Suprapubic skin (tissue), 4 donors: Measurements from ENCODE around the gene ACOX3. TPM values are rescaled to one million over a fixed set of nuclear protein-coding genes. Genes with fewer than 3 reads are reported as not detected.
A peak's percentile ranks its signal among the peaks of the same experiment; 100 is the strongest.
"Not testable (repeated sequence)": the region's sequence is repeated elsewhere in the genome, so short reads cannot be mapped to it uniquely, and the experiment has no call there.

Experiments used
- DNase-seq, 2 donors: peaks; one replicate each; pipeline ENCODE4 v3.0.0-alpha.2; 2019; ENCODE audit warnings: low spot score in 2 of 2
- H3K27ac ChIP-seq: fragments of 200-600 bp; sonication (generic); one replicate; pipeline ENCODE4 v1.5.1; 2019
- H3K27me3 ChIP-seq: fragments of 200-600 bp; sonication (generic); one replicate; pipeline ENCODE4 v1.5.1; 2019
- H3K36me3 ChIP-seq: fragments of 200-600 bp; sonication (generic); one replicate; pipeline ENCODE4 v1.5.1; 2019
- H3K4me1 ChIP-seq: fragments of 200-600 bp; sonication (generic); one replicate; pipeline ENCODE4 v1.5.1; 2019
- H3K4me3 ChIP-seq: fragments of 200-600 bp; sonication (generic); one replicate; pipeline ENCODE4 v1.5.1; 2019; ENCODE audit warnings: mild to moderate bottlenecking
- H3K9me3 ChIP-seq: fragments of 200-600 bp; sonication (generic); one replicate; pipeline ENCODE4 v1.5.1; 2019
- EP300 ChIP-seq: sonication (generic); formaldehyde crosslinking; IDR thresholded peaks from one replicate; pipeline ENCODE4 v1.6.1; 2017; ENCODE audit warnings: antibody characterized with exemption
- POLR2A ChIP-seq, 2 donors: fragments of 450-650 bp; IDR thresholded peaks; one replicate each; pipeline ENCODE4 v1.6.1; 2017; ENCODE audit warnings: antibody characterized with exemption in 2 of 2, mild to moderate bottlenecking in 2 of 2, moderate library complexity in 2 of 2
- POLR2AphosphoS5 ChIP-seq, 3 donors: sonication (generic); formaldehyde crosslinking; IDR thresholded peaks; one replicate each; pipeline ENCODE4 v1.6.1; 2017; ENCODE audit warnings: antibody characterized with exemption in 3 of 3
- WGBS: methylation state at CpG from one replicate; pipeline ENCODE4 v1.1.5; 2018; 5-methylcytosine and 5-hydroxymethylcytosine counted together
- total RNA-seq, 4 donors: library from RNA; depleted of rRNA; stranded (reverse); fragments of >200 nt; gene quantifications; one replicate each; pipeline ENCODE4 v1.1.0, GENCODE V29; 2016
- TF ChIP-seq, protein P1 (sequence below), 2 donors: fragments of 200-600 bp in 1 of 2; fragments of 450-650 bp in 1 of 2; sonication (generic) in 1 of 2; IDR thresholded peaks; one replicate each; pipeline ENCODE4 v1.5.1; 2016 to 2019; ENCODE audit warnings: antibody characterized with exemption in 2 of 2, mild to moderate bottlenecking in 1 of 2, moderate library complexity in 1 of 2

ACOX3 gene
- total RNA-seq, 4 donors from 2014 or later, result 33.9 to 73.5 (median 54.3) TPM

GRCh38 chr4:8428288-8429097 lies 12.0 kb downstream of the ACOX3 start:
- Histone ChIP-seq H3K9me3 (no peaks in the 10 kb centered on the region), H3K27ac (peak overlapping the region; percentile 75), H3K4me3 (peak overlapping the region; percentile 89), H3K36me3 (peaks cover 3% of the 10 kb centered on the region), H3K27me3 (no peaks in the 10 kb centered on the region), H3K4me1 (peaks cover 42% of the 10 kb centered on the region)
- WGBS, result 17% methylated on average over 14 of the region's 56 CpGs
- DNase-seq, result peak; percentile 91 to 92
- TF ChIP-seq POLR2A (IDR thresholded peaks at IDR 0.05) (peak in 1 of 2 donors; percentile 25), POLR2AphosphoS5 (IDR thresholded peaks at IDR 0.05) (peak in 2 of 3 donors; percentile 77 to 95), EP300 (no peak)
- TF ChIP-seq, protein P1, sequence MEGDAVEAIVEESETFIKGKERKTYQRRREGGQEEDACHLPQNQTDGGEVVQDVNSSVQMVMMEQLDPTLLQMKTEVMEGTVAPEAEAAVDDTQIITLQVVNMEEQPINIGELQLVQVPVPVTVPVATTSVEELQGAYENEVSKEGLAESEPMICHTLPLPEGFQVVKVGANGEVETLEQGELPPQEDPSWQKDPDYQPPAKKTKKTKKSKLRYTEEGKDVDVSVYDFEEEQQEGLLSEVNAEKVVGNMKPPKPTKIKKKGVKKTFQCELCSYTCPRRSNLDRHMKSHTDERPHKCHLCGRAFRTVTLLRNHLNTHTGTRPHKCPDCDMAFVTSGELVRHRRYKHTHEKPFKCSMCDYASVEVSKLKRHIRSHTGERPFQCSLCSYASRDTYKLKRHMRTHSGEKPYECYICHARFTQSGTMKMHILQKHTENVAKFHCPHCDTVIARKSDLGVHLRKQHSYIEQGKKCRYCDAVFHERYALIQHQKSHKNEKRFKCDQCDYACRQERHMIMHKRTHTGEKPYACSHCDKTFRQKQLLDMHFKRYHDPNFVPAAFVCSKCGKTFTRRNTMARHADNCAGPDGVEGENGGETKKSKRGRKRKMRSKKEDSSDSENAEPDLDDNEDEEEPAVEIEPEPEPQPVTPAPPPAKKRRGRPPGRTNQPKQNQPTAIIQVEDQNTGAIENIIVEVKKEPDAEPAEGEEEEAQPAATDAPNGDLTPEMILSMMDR (IDR thresholded peaks at IDR 0.05), result peak in 1 of 2 donors; percentile 25

DNA sequence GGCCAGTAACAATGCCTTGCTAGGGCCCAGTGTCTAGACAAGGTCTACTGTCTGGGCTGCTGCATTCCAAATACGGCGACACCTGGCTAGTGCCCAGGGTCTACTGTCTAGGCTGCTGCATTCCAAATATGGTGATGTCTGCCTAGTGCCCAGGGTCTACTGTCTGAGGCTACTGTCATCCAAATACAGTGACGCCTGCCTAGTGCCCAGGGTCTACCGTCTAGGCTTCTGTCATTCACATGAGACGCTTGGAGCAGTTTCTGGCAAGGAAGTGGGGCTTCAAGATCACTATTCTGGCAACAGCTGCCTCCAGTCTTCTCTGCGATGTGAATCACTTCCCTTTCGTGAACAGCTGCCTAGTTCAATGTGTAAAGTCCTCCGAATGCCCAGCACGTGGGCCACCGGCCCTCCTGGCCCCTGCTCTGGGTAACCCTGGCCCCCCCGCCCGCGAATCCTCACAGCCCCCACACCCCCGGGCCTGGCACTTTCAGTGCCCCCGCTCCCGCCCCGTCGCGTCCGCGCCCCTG lies 12.7 kb downstream of the ACOX3 start:
- TF ChIP-seq EP300, result no peak
- no peak for TF ChIP-seq POLR2A (IDR thresholded peaks at IDR 0.05)
- TF ChIP-seq, protein P1 (IDR thresholded peaks at IDR 0.05), result no peak
- TF ChIP-seq POLR2AphosphoS5 (IDR thresholded peaks at IDR 0.05), result no peak
- H3K36me3 ChIP-seq, result peaks cover 3% of the 10 kb centered on the region
- no peak for DNase-seq
- peak overlapping the region; percentile 89 for H3K4me3 ChIP-seq
- H3K9me3 ChIP-seq, result no peaks in the 10 kb centered on the region
- WGBS, result 6% methylated on average over 5 of the region's 21 CpGs
- peaks cover 38% of the 10 kb centered on the region for H3K4me1 ChIP-seq
- no peaks in the 10 kb centered on the region for H3K27me3 ChIP-seq
- peak overlapping the region; percentile 75 for H3K27ac ChIP-seq

GRCh38 chr4:8427262-8427661 lies 13.3 kb downstream of the ACOX3 start:
- Histone ChIP-seq H3K4me1 (peaks cover 34% of the 10 kb centered on the region), H3K4me3 (peak overlapping the region; percentile 89), H3K27ac (no peak overlapping the region), H3K9me3 (no peaks in the 10 kb centered on the region), H3K27me3 (no peaks in the 10 kb centered on the region), H3K36me3 (peaks cover 3% of the 10 kb centered on the region)
- no peak for DNase-seq
- TF ChIP-seq, protein P1 (IDR thresholded peaks at IDR 0.05), result no peak
- TF ChIP-seq POLR2A (IDR thresholded peaks at IDR 0.05) (no peak), EP300 (no peak), POLR2AphosphoS5 (IDR thresholded peaks at IDR 0.05) (no peak)
- 82% methylated on average over 15 of the region's 17 CpGs for WGBS

GRCh38 chr4:8422786-8423185 lies 17.7 kb downstream of the ACOX3 start:
- Histone ChIP-seq H3K27me3 (no peaks in the 10 kb centered on the region), H3K27ac (no peak overlapping the region), H3K4me3 (no peak overlapping the region), H3K9me3 (no peaks in the 10 kb centered on the region), H3K4me1 (peaks cover 35% of the 10 kb centered on the region), H3K36me3 (peaks cover 3% of the 10 kb centered on the region)
- no peak for DNase-seq
- TF ChIP-seq EP300, result no peak
- TF ChIP-seq POLR2AphosphoS5 (IDR thresholded peaks at IDR 0.05), result no peak
- TF ChIP-seq, protein P1 (IDR thresholded peaks at IDR 0.05), result no peak
- TF ChIP-seq POLR2A (IDR thresholded peaks at IDR 0.05), result no peak
- WGBS, result 84% methylated on average over 5 of the region's 5 CpGs

DNA sequence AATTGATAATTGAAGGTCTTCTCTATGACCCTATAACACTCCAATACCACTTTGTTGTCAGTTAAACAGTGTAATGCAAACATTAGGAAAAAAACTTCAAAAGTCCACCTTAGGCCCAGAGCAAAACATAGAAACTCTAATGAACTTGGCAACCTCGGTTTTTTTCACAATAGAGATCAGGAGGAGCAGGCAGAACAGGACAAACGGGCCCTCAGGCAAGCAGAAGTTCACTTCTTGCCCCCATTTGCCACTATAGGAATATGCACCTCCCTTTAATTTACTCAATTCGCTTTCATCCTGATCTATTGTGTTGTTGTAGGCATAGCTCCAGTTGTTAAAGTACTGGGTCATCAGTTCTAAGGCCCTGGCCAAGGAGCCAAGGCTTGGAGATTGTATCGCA lies 18.2 kb downstream of the ACOX3 start:
- Histone ChIP-seq H3K27ac (no peak overlapping the region), H3K27me3 (no peaks in the 10 kb centered on the region), H3K4me3 (no peak overlapping the region), H3K36me3 (peaks cover 3% of the 10 kb centered on the region), H3K9me3 (no peaks in the 10 kb centered on the region), H3K4me1 (peaks cover 31% of the 10 kb centered on the region)
- no peak for DNase-seq
- TF ChIP-seq EP300 (no peak), POLR2AphosphoS5 (IDR thresholded peaks at IDR 0.05) (peak in 1 of 3 donors; percentile 63)
- 60% methylated on average over 4 of the region's 4 CpGs for WGBS

- not testable (repeated sequence) for H3K27ac ChIP-seq, H3K9me3 ChIP-seq, DNase-seq, H3K4me3 ChIP-seq, H3K27me3 ChIP-seq
- Histone ChIP-seq H3K4me1 (peaks cover 17% of the 10 kb centered on the region), H3K36me3 (peaks cover 14% of the 10 kb centered on the region)
These were observed 20.4 kb downstream of the ACOX3 start for GRCh38 chr4:8420151-8420550.
